Left colon (tissue), 2 donors: ENCODE data around the gene SDK2. TPM values are rescaled to one million over a fixed set of nuclear protein-coding genes. Genes with fewer than 3 reads are reported as not detected.
"Not testable (repeated sequence)": the region's sequence is repeated elsewhere in the genome, so short reads cannot be mapped to it uniquely, and the experiment has no call there.

ENCODE experiments used
- ATAC-seq: fragments of 200-7000 bp; cut with Tn5 transposase; one replicate; pipeline ENCODE4 v1.9.1; 2020; ENCODE audit warnings: mild to moderate bottlenecking, moderate library complexity
- DNase-seq, 2 donors: peaks; one replicate each; pipeline ENCODE4 v3.0.0-alpha.2; 2020
- intact Hi-C, 2 donors: fragments of 100-400 bp; cut with DNase I in 1 of 2; cut with micrococcal nuclease in 1 of 2; formaldehyde crosslinking; loops; one replicate each; pipeline versions ENCODE4 v1.11.2 to v1.14.0; 2022; cut with DNase I, micrococcal nuclease
- total RNA-seq, 2 donors: library from RNA; stranded (reverse); fragmentation: NEBNext Ultra II Directional; extraction: Animal tissue kit (Norgen Biotek cat#: 25700); gene quantifications; one replicate each; pipeline ENCODE4 v1.2.1, GENCODE V29; 2021
- donor health status: DM: no; HTN: no; CAD: no.
- donor health status: DM: yes; HTN: yes; CAD: no.

SDK2 gene
- total RNA-seq, 2 donors from 2014 or later, result 0.82 to 1.8 TPM

DNA sequence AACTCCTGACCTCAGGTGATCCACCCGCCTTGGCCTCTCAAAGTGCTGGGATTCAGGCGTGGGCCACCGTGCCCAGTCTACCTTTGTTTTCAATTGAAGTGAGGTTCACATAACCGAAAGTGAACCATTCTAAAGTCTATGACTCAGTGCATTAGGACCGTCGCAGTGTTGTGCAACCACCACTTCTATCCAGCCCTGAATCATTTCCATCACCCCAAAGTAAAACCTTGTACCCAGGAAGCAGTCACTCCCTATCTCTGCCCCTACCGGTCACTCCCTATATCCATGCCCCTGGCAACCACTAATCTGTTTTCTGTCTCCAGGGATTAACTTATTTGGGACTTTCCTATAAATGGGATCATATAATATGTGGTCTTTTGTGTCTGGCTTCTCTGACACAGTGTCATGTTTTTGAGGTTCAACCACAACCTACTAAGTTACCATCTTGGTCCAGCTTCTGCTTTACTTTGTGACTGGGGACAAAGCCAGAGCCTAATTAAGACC is 304.1 kb downstream of the SDK2 start:
- DNase-seq, result no peak
- no peak for ATAC-seq
- intact Hi-C loops, result no loop called here

DNA sequence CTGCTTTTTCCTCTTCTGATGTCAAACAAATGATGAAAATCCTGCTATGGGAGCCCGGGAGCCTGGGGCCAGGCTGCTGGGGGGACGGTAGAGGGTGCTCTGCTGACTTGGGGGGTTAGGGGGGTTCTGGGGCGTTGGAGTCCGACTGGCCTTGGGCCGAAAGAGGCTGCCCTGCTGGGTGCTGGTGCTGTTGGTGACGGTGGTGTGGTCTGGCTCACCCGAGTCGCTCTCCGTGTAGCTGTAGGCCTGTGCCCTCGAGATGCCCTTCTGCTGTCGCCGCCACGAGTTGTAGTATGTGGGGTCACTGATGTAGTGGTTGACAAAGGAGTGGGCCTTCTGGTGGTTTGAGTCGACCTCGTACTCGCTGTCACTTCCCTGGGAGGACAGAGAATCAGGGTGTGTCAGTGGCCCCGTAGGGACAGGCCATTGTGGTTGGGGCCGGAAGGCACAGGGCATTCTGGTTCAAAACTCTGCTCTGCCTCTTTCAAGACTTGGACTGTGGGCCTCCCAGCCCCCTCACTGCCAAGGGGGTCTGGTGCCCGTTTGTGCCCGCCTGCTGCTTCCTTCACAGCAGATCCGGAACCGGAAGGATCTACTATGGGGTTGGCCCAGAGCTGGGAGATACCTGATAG is 305.6 kb downstream of the SDK2 start:
- intact Hi-C loops, result no loop called here
- ATAC-seq (no peak), DNase-seq (no peak)

DNA sequence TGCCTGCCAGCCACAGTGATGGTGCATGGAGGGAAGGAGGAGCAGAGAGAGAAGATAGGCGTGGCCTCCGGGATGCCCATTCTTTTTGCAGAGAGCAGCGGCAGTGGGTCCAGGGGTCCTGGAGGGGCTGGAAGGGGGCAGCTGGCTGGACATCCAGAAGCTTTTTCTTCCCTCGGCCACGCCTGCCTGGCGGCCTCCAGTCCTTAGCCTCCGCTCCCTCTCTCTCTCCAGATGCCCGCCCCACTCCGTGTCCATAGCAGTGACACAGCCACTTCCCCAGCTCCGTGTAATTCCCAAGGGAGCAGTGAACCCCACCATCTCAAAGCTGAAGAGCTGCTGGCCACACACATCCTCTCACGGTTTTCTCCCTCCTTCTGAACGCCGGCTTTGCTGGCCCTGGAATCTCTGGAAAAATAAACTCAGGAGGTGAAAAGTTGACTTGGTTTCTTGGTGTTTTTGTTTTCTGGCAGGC is 306.2 kb downstream of the SDK2 start:
- DNase-seq, result no peak
- intact Hi-C loops, result no loop called here
- no peak for ATAC-seq

DNA sequence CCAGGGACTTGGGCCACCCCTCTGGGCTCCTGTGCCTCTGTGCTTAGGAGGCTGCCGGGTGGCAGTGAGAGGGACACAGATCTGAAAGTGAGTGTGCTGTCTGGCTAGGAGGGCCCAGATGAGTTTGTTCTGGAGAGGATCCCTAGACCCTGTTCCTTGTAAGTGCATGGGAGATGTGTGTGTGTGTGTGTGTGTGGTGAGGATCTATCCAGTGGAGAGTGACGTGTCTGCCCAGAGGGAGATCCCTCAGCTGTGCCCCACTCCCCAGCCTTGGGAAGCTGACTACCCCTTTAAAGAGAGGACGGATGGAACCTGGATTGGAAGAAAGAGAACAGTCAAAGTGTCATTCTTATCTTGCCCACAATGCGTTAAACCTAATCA is 306.9 kb downstream of the SDK2 start:
- ATAC-seq (no peak), DNase-seq (no peak)
- intact Hi-C loops, result no loop called here

DNA sequence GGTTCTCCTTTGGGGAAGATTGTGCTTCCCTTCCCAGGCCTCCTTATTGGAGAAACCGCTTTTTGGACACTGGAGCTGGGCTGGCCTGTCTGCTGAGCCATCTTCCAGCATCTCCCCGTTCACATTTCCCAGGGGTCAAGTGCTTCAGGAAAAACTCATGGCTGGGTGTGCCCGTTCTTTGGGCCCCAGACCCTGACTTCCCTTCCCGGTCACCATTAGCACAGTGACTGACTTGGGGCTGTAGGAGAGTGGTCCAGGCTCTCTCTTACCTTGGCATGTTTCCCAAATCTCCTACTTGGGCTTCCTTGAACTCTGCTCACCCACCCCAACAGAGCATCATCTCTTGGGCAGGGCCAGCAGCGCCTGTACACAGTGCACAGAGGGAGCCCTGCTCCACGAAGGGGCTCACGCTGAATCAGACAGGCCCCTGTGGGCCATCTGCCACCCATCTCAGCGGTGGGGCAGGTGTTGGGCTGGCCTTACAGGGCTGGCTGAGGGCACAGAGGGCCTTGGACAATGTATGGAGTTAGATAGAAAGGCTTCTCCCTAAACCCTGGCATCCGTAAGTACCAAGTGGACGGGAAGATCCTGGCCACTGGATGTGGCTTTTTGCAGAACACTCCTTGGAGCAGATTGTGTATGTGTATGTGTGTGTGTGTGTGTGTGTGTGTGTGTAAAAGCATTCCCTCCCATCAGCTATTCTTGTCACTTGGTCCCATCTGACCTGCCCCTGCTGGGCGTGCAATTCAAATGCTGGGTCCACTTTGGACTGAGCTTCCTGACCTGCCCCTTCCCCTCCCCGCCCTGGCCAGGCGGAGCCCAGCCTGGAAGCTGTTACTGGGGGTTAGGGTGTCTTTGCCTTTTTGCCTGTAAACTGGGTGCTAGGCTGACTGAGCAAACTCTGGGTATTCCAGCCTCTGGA is 307.6 kb downstream of the SDK2 start:
- ATAC-seq, result no peak
- no peak for DNase-seq
- intact Hi-C loops, result no loop called here

DNA sequence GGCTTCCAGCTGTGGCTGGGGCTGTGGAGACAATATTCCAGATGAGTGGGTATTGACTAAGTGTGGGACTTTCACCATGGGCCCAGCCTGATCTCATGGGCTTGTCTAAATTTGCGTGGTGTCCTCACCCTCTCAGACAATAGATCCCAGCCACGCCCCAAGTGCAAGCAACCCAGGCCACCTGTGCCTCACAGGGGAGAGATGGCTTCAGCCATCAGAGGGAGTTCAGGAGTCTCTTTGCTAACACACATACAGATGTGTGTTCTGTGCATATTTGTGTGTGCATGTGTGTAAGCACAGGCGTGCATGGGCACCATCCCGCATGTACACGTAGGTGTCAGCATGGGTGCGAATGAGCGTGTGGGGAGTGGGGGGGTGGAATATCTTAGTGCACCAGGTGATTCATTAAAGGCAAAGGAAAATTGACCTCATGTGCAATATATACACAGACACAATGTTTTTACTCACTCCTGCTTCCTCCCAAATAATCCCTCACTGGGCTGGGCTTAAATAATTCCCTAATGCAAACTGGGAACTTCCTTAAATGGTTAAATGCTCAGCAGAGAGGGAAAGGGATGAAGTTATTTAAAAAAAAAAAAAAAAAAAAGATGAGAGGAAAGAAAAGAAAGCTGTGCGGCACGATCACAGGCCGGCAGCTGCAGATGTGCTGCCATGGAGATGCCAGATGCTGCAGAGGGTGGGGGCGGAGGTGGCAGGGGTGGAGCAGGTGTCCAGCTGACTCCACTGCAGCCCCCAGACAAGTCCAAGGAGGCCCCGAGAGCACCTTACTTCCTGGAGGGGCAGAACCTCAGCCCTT is 308.4 kb downstream of the SDK2 start:
- DNase-seq, result peak in 1 of 2 donors; percentile 51
- intact Hi-C loops, result no loop called here
- peak; percentile 90 for ATAC-seq

DNA sequence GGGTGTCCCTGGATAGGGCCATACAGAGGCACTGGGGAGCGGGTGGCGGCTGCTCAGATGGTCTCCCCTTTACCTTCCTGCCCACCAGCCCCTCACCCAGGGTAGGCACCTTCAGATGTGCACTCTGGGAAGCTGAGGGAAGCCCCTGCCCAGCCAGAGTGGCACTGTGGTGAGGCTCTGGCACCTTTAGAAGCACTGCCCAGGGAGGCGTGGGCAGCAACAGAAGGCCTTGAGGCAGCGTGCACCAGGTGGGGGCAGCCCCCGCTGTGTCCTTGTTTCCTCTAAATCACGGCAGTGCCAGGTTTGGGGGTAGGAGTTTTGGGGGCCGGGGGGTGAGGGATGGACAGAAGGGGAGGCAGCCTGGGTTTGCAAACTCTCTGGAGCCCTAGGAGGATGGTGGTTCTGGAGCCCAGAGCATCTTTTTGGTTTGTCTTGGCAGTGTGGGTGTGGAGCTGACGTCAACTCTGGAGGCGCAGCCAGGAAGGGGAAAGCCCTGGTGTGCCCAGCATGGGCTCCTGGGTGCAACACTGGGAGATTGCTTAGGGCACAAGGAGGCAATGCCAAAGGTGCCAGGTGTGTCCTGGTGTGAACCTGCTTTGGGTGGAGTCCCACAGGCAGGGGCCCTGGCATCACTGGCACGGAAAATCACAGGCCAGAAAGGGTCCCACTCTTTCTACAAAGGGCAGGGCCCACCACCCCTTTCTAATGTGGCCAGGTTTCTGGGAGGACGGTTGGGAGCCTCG is 309.3 kb downstream of the SDK2 start:
- DNase-seq (peak in 1 of 2 donors; percentile 40), ATAC-seq (peak; percentile 80)
- intact Hi-C loops, result no loop called here

DNA sequence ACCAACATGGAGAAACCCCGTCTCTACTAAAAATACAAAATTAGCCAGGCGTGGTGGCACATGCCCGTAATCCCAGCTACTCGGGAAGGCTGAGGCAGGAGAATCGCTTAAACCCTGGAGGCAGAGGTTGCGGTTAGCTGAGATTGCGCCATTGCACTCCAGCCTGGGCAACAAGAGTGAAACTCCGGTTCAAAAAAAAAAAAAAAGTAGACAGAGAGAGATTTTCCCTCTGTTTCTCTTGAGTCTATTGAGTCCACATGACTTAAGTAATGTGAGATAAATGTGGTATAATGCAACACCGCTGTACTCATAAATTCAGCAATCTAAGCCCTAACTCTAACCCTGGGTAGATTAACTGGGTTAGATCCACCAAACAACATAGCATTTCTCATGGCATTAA is 310.8 kb downstream of the SDK2 start:
- intact Hi-C loops, result not testable (repeated sequence)

DNA sequence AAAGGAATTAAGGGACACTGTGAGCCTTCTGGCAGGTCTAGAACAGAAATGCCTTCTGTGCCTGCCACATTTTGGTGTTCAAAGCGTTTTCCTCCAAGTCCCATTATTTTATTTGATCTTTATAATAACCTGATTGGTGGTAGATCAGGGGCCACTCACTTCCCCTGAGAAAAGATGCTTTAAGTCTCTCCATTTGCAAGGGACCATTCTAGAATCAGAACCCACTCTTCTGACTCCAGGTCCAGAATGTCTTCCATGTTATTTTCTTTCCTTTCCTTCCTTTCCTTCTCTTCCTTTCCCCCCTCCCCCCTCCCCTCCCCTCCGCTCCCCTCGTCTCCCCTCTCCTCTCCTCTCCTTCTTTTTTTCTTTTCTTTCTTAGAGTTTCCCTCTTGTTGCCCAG is 313.2 kb downstream of the SDK2 start:
- ATAC-seq, result no peak

More for the DNA sequence above, 310.8 kb downstream of the SDK2 start:
- DNase-seq, ATAC-seq: not testable (repeated sequence)

DNA sequence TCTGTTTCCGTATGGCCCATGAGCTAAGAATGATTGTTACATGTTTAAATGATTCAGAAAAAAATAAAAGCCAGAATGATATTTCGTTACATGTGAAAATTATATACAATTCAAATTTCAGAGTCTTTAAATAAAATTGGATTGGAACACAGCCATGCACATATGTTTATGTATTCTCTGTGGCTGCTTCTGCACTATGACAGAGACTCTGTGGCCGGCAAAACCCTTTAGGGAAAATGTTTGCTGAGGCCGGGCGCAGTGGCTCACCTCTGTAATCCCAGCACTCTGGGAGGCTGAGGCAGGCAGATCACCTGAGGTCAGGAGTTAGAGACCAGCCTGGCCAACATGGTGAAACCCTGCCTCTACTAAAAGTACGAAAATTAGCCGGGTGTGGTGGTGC is 316.6 kb downstream of the SDK2 start:
- DNase-seq (no peak), ATAC-seq (no peak)
- intact Hi-C loops, result no loop called here

More for the DNA sequence above, 313.2 kb downstream of the SDK2 start:
- intact Hi-C loops, result no loop called here
- DNase-seq, result no peak

DNA sequence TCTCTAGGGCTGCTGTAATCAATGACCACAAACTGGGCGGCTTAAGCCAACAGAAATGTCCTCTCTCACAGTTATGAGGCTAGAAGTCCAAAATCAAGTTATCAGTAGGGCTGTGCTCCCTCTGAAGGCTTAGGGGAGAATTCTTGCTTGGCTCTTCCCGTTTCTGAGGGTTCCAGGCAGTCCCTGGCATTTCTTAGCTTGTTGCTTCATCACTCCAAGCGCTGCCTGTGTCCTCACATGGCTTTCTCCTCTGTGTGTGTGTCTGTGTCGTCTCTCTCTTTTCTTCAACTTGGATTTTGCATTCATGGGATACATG is 318.8 kb downstream of the SDK2 start:
- ATAC-seq, result no peak
- no peak for DNase-seq
- intact Hi-C loops, result no loop called here

DNA sequence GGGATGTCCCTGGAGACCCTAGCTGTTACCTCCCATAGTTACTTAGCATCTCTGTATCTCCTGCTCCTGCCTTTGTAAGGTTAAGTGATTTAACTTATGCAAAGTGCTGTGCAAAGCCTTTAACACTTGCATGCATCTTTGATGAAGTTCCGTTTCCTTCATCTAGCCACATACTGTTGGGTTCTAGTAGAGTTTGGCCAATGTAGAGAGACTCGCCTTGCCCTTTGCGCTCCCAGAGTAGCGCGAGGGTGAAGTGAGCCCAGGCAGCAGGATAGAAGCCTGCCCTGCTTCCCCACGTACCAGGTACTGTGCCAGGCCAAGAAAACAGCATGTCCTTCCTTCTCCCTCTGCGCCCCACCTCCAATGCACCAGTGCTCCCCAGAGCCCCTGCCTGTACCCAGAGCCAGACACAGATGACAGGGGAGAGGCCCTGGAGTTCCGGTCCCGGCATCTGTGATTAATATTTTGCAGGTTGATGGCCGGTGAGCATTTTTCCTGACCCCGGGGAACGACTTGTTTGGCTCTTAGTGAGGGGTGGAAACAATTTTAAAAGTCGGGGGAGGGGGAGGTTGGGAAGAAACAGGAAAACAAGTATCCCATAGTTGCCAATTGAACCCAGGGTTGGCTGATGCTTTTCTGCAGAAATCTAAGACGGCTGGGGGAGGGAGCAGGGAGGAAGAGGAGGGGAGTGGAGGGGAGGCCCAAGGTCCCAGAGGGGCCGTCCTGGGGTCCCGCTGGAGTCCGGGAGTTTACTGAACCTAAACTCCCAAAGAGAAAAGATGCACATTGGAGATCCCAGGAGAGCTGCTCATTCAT is 319.3 kb downstream of the SDK2 start:
- DNase-seq, result no peak
- intact Hi-C loops, result no loop called here
- ATAC-seq, result no peak

DNA sequence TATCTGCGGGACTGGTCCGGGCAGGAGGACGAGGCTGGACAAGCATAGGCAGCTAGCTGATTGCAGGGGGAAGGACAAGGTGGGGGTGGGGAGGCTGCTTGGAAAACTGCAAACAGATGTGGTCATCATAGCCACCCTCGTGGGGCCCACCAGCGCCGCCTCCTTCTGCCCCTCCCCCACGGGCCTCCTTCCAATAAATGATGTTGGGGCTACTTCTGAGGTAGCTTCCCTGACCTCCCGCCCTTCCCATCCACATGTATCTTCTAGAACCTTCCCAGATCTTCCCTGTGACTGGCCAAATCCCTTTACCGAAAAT is 320.1 kb downstream of the SDK2 start:
- no peak for ATAC-seq
- intact Hi-C loops, result no loop called here
- no peak for DNase-seq

DNA sequence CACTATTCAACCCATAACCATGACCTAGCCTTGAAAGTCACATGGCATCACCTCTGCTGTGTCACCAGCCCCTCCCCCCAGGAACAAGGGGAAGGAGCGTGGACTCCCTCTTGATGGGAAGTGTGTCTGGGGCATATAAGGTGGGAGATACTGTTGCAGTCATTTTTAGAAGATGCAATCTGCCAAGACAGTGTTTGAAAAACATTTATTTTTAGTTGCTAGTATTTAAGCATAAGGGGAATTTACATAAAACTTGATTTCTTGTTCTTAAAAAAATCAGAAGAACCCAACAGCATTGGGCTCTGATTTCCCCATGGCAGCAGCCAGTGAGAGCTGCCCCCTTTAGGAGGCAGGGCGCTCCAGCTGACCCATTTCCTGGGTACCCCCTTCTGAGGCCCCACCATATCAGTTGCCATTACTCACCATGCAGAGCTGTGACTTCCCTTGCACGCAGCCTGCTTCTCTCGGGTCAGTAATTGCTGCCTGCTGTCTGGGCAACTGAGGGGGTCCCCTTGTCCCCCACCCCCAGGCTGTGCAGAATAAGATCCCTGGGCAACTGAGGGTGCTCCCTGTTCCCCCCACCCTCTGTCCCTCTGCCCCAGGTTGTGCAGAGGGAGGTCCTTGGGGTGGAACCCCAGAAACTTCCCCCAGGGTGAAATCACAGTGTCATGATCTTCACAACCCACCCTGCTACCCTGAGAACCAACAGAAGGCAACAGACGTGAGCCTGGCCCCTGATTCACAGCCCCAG is 320.7 kb downstream of the SDK2 start:
- DNase-seq (no peak), ATAC-seq (no peak)
- intact Hi-C loops, result no loop called here

DNA sequence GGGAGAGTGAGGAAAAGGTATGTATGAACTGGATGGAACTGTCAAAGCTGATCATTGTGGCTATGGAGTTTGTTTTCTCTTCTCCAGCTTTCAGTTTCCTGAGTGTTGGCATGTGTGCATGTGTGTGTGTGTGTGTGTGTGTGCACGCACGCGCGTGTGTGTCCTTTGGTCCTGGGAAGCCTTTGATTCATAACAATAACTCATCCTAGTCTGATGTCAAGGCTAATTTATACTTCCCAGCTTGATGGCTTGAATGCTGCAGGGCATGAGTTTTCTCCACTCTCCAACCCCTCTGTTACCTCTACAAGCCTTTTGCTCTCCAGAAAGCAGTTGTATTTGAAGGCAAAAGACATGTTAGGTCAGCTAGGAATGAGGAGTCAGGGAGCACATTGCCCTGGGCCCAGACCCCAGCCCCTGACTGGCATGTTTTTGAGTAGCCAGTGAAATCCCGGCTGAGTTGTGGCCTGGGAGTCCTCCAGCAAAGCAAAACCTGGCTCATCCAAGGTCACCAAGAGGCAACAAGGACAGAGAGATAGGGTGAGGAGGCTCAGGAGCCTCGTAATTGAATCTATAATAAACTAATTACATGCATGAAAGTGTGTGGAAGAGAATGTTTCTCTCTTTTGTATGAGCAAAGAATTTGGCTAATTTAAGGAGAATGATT is 323.5 kb downstream of the SDK2 start:
- no peak for ATAC-seq
- intact Hi-C loops, result no loop called here

DNA sequence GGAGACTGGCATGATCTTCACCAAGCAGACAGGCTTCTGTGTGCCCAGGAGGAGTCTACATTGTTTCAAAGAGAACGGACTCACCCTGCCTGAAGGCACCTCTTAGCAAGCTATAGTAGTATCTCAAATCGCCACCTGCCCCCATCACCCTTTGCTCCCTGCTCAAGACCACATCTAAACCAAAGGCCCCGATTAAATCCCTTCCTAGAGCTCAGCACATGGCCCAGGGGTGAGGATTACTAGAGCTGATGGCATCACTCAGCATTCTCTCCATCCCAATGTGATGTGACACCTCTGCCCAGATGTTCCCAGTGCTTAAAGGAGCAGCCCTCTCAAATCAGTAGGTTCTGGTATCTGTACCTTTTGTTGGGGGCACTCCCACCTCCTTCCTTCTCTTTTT is 324.5 kb downstream of the SDK2 start:
- ATAC-seq, result no peak
- DNase-seq, result no peak
- intact Hi-C loops, result no loop called here

More for the DNA sequence above, 323.5 kb downstream of the SDK2 start:
- DNase-seq, result no peak

DNA sequence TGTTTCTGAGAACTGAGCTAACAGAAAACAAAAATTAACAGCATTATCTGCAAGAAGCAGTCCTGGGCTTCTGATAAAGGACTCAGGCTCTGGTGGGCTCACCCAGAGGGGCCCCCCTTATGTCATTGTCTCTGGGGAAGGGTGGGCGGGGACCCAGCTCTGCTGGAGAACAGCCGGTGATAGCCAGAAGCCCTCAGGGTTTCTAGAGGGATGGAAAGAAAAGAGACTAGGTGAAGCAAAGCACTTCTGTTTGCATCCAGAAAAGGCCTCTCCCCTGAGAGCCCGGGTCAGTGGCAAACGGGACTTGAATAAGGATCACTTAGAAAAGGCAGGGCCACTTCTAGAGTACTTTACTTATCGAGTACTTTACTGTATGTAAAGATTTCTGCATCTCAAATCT is 325.4 kb downstream of the SDK2 start:
- intact Hi-C loops, result no loop called here
- DNase-seq, result no peak
- ATAC-seq, result no peak
